ENCODE data around the gene MAP3K13.
"Not testable (repeated sequence)": the region's sequence is repeated elsewhere in the genome, so short reads cannot be mapped to it uniquely, and the experiment has no call there.

The MAP3K13 gene

DNA sequence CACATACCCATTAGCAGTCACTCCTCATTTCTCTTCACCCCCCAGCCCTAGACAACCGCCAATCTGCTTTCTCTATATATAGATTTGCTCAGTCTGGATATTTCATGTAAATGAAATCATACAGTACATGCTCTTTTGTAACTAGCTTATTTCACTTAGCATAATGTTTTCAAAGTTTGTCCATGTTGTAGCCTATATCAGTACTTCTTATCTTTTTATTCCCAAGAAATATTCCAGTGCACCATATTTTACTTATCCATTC is 3.1 kb downstream of the MAP3K13 start:
- Histone ChIP-seq H3K79me2 (ENCODE audit: insufficient read depth, low read length) (no peaks in the 10 kb centered on the region), H3K9me2 (ENCODE audit: low read depth, low read length) (no peaks in the 10 kb centered on the region), H3F3A (ENCODE audit: insufficient read depth, low read length) (no peaks in the 10 kb centered on the region), H3K4me1 (ENCODE audit: insufficient read depth, low read length, severe bottlenecking) (peaks cover 7% of the 10 kb centered on the region), H3K27ac (ENCODE audit: low read depth, low read length, poor library complexity, severe bottlenecking) (no peak overlapping the region), H3K9me3 (ENCODE audit: low read length) (no peaks in the 10 kb centered on the region), H3K27me3 (ENCODE audit: insufficient read depth, low read length) (0 out of 2 replicates have a peak, but pooled peaks cover 6% of the 10 kb centered on the region), H3K9ac (ENCODE audit: low read length) (no peak overlapping the region), H2AFZ (ENCODE audit: low read length) (no peak overlapping the region), H3K4me3 (ENCODE audit: low read depth, low read length, poor library complexity, severe bottlenecking) (no peak overlapping the region), H3K4me2 (ENCODE audit: low read length) (no peak overlapping the region), H3K36me3 (ENCODE audit: insufficient read depth, low read length) (no peaks in the 10 kb centered on the region), H4K20me1 (ENCODE audit: insufficient read depth, low read length) (no peaks in the 10 kb centered on the region)
- TF ChIP-seq, protein P1, sequence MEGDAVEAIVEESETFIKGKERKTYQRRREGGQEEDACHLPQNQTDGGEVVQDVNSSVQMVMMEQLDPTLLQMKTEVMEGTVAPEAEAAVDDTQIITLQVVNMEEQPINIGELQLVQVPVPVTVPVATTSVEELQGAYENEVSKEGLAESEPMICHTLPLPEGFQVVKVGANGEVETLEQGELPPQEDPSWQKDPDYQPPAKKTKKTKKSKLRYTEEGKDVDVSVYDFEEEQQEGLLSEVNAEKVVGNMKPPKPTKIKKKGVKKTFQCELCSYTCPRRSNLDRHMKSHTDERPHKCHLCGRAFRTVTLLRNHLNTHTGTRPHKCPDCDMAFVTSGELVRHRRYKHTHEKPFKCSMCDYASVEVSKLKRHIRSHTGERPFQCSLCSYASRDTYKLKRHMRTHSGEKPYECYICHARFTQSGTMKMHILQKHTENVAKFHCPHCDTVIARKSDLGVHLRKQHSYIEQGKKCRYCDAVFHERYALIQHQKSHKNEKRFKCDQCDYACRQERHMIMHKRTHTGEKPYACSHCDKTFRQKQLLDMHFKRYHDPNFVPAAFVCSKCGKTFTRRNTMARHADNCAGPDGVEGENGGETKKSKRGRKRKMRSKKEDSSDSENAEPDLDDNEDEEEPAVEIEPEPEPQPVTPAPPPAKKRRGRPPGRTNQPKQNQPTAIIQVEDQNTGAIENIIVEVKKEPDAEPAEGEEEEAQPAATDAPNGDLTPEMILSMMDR (IDR thresholded peaks at IDR 0.05; ENCODE audit: low read length): no peak
- TF ChIP-seq EZH2 (IDR thresholded peaks at IDR 0.05; ENCODE audit: borderline replicate concordance, low read length): no peak

DNA sequence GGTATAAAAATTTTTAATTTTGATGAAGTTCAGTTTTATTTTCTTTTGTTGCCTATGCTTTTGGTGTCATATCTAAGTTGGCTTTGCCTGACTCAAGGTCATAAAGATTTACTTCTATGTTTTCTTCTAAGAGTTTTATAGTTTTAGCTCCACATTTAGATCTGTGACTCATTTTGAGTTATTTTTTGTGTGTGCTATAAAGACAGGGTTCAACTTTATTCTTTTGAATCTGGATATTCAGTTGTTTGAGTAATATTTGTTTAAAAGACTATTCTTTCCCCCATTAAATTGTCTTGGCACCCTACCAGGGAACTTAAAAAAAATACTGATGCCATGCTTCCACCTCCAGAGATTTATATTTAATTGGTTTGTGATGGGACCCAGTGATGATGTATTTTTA is 4.0 kb downstream of the MAP3K13 start:
- Histone ChIP-seq H3K79me2 (ENCODE audit: insufficient read depth, low read length) (no peaks in the 10 kb centered on the region), H3K4me3 (ENCODE audit: low read depth, low read length, poor library complexity, severe bottlenecking) (no peak overlapping the region), H2AFZ (ENCODE audit: low read length) (no peak overlapping the region), H3K27me3 (ENCODE audit: insufficient read depth, low read length) (0 out of 2 replicates have a peak, but pooled peaks cover 6% of the 10 kb centered on the region), H3K4me1 (ENCODE audit: insufficient read depth, low read length, severe bottlenecking) (peaks cover 7% of the 10 kb centered on the region), H4K20me1 (ENCODE audit: insufficient read depth, low read length) (no peaks in the 10 kb centered on the region), H3K9me2 (ENCODE audit: low read depth, low read length) (no peaks in the 10 kb centered on the region), H3K4me2 (ENCODE audit: low read length) (no peak overlapping the region), H3F3A (ENCODE audit: insufficient read depth, low read length) (no peaks in the 10 kb centered on the region), H3K9me3 (ENCODE audit: low read length) (no peaks in the 10 kb centered on the region), H3K27ac (ENCODE audit: low read depth, low read length, poor library complexity, severe bottlenecking) (no peak overlapping the region), H3K36me3 (ENCODE audit: insufficient read depth, low read length) (no peaks in the 10 kb centered on the region), H3K9ac (ENCODE audit: low read length) (no peak overlapping the region)
- TF ChIP-seq, protein P1 (IDR thresholded peaks at IDR 0.05; ENCODE audit: low read length): no peak
- TF ChIP-seq EZH2 (IDR thresholded peaks at IDR 0.05; ENCODE audit: borderline replicate concordance, low read length): no peak

DNA sequence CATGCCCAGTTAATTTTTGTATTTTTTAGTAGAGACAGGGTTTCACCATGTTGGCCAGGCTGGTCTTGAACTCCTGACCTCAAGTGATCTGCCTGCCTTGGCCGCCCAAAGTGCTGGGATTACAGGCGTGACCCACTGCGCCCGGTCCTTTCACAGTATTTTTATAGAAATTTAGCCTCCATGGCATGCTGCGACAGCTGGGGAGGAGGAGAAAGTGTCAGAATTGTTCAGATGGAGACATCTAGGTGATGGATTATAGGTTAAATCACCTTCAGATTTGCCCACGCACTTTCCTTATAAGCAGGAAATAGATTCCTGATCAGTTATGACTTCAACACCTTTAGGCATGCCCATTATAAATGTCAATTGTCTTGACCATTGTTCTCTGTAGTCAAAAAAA is 7.4 kb downstream of the MAP3K13 start:
- H3K4me1 ChIP-seq (ENCODE audit: insufficient read depth, low read length, severe bottlenecking); H3K27ac ChIP-seq (ENCODE audit: low read depth, low read length, poor library complexity, severe bottlenecking); H3K9ac ChIP-seq (ENCODE audit: low read length); H3K9me2 ChIP-seq (ENCODE audit: low read depth, low read length); H2AFZ ChIP-seq (ENCODE audit: low read length); H3K36me3 ChIP-seq (ENCODE audit: insufficient read depth, low read length); H3K79me2 ChIP-seq (ENCODE audit: insufficient read depth, low read length); H4K20me1 ChIP-seq (ENCODE audit: insufficient read depth, low read length); H3F3A ChIP-seq (ENCODE audit: insufficient read depth, low read length); H3K27me3 ChIP-seq (ENCODE audit: insufficient read depth, low read length); H3K4me2 ChIP-seq (ENCODE audit: low read length); H3K9me3 ChIP-seq (ENCODE audit: low read length); H3K4me3 ChIP-seq (ENCODE audit: low read depth, low read length, poor library complexity, severe bottlenecking): not testable (repeated sequence)

DNA sequence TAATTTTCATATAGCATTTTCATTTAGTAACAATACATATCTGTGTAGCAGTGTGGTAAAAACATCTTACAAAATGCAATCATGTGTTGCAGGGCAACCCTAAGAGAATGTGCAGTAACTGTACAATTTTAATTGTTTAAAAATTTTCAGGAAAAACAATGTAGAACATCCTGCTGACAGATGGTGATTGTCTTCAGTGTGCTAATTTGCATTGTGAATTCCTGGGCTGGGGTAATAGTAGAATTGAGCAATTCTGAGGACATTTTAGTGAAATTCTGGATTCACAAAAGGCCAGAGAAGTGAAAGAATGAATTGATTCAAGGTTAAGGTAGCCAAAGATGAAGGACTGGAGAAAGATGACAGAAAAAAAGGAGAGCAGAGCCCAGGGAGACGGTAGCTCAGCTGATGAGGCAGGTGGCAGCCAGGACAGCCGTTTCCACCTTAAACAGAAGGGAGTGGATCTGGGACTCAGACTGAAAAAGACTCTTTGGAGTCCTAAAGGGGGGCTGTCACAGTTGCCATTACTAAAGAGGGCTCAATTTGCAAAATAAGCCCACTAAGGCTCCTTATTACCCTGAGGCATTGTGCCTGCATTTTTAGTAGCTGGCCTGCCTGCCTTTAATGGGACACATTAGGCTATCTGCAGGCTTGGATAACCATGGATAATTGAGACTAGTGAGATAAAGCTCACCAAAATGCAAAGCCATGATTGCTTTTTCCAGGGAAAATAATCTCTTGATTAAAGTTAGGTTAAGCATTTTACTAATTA is 8.6 kb downstream of the MAP3K13 start:
- Histone ChIP-seq H3K4me1 (ENCODE audit: insufficient read depth, low read length, severe bottlenecking) (no peaks in the 10 kb centered on the region), H2AFZ (ENCODE audit: low read length) (no peak overlapping the region), H3K36me3 (ENCODE audit: insufficient read depth, low read length) (no peaks in the 10 kb centered on the region), H3K4me2 (ENCODE audit: low read length) (no peak overlapping the region), H3F3A (ENCODE audit: insufficient read depth, low read length) (no peaks in the 10 kb centered on the region), H3K27me3 (ENCODE audit: insufficient read depth, low read length) (no peaks in the 10 kb centered on the region), H4K20me1 (ENCODE audit: insufficient read depth, low read length) (no peaks in the 10 kb centered on the region), H3K79me2 (ENCODE audit: insufficient read depth, low read length) (no peaks in the 10 kb centered on the region), H3K9me3 (ENCODE audit: low read length) (no peaks in the 10 kb centered on the region), H3K9ac (ENCODE audit: low read length) (no peak overlapping the region), H3K27ac (ENCODE audit: low read depth, low read length, poor library complexity, severe bottlenecking) (no peak overlapping the region), H3K9me2 (ENCODE audit: low read depth, low read length) (no peaks in the 10 kb centered on the region), H3K4me3 (ENCODE audit: low read depth, low read length, poor library complexity, severe bottlenecking) (no peak overlapping the region)
- TF ChIP-seq EZH2 (IDR thresholded peaks at IDR 0.05; ENCODE audit: borderline replicate concordance, low read length): no peak
- TF ChIP-seq, protein P1 (IDR thresholded peaks at IDR 0.05; ENCODE audit: low read length): no peak
